ENCODE measurements around the gene E2F7. TPM values are rescaled to one million over a fixed set of nuclear protein-coding genes. Genes with fewer than 3 reads are reported as not detected.

E2F7 gene
- total RNA-seq, 1 donor: 0.10 TPM

- peaks cover 3% of the 10 kb centered on the region for H3K9me3 ChIP-seq (ENCODE audit: low read depth, low read length)
- H3K4me1 ChIP-seq (ENCODE audit: insufficient read depth, low read length): no peaks in the 10 kb centered on the region
- H3K4me3 ChIP-seq (ENCODE audit: low read length): no peak overlapping the region
- H3K27me3 ChIP-seq (ENCODE audit: insufficient read depth, low read length): no peaks in the 10 kb centered on the region
Measured at GRCh38 chr12:76976777-76977382, 88.5 kb downstream of the E2F7 start.

Other genes with a start within 250 kb of the E2F7 start
- 0.21 TPM for gene CSRP2, start 186.6 kb downstream of the E2F7 start, total RNA-seq

Data from mononuclear cell (primary cell).